ENCODE data around the gene TTC7B.

The TTC7B gene

GRCh38 chr14:90675399-90675798 lies 140.8 kb downstream of the TTC7B start:
- no peak for DNase-seq (ENCODE audit: low read depth, low spot score)

- no peak for DNase-seq (ENCODE audit: low read depth, low spot score)
Measured at GRCh38 chr14:90674716-90675115, 141.5 kb downstream of the TTC7B start.

- DNase-seq (ENCODE audit: low read depth, low spot score) = no peak
Measured at GRCh38 chr14:90674043-90674670, 142.1 kb downstream of the TTC7B start.

GRCh38 chr14:90671382-90672234 lies 144.6 kb downstream of the TTC7B start:
- DNase-seq (ENCODE audit: low read depth, low spot score) = no peak

GRCh38 chr14:90669731-90670130 lies 146.5 kb downstream of the TTC7B start:
- DNase-seq (ENCODE audit: low read depth, low spot score) = no peak

- no peak for DNase-seq (ENCODE audit: low read depth, low spot score)
Measured at GRCh38 chr14:90666571-90666970, 149.7 kb downstream of the TTC7B start.

- no peak for DNase-seq (ENCODE audit: low read depth, low spot score)
Measured at GRCh38 chr14:90665321-90666000, 150.8 kb downstream of the TTC7B start.

- DNase-seq (ENCODE audit: low read depth, low spot score) = no peak
Measured at GRCh38 chr14:90664911-90665310, 151.3 kb downstream of the TTC7B start.

GRCh38 chr14:90663680-90664079 lies 152.6 kb downstream of the TTC7B start:
- no peak for DNase-seq (ENCODE audit: low read depth, low spot score)

- DNase-seq (ENCODE audit: low read depth, low spot score) = no peak
Measured at GRCh38 chr14:90663140-90663539, 153.1 kb downstream of the TTC7B start.

- DNase-seq (ENCODE audit: low read depth, low spot score) = no peak
Measured at GRCh38 chr14:90661866-90662265, 154.4 kb downstream of the TTC7B start.

- DNase-seq (ENCODE audit: low read depth, low spot score) = no peak
Measured at GRCh38 chr14:90660865-90661570, 155.2 kb downstream of the TTC7B start.

- DNase-seq (ENCODE audit: low read depth, low spot score) = no peak
Measured at GRCh38 chr14:90659156-90659555, 157.1 kb downstream of the TTC7B start.

GRCh38 chr14:90658541-90658967 lies 157.7 kb downstream of the TTC7B start:
- DNase-seq (ENCODE audit: low read depth, low spot score) = no peak

- DNase-seq (ENCODE audit: low read depth, low spot score) = no peak
Measured at GRCh38 chr14:90656973-90657372, 159.3 kb downstream of the TTC7B start.

- no peak for DNase-seq (ENCODE audit: low read depth, low spot score)
Measured at GRCh38 chr14:90655829-90656228, 160.4 kb downstream of the TTC7B start.

- no peak for DNase-seq (ENCODE audit: low read depth, low spot score)
Measured at GRCh38 chr14:90654831-90655276, 161.4 kb downstream of the TTC7B start.

- DNase-seq (ENCODE audit: low read depth, low spot score) = no peak
Measured at GRCh38 chr14:90652626-90653025, 163.6 kb downstream of the TTC7B start.

- DNase-seq (ENCODE audit: low read depth, low spot score) = no peak
Measured at GRCh38 chr14:90651976-90652560, 164.2 kb downstream of the TTC7B start.

- DNase-seq (ENCODE audit: low read depth, low spot score) = no peak
Measured at GRCh38 chr14:90651271-90651804, 164.9 kb downstream of the TTC7B start.

GRCh38 chr14:90649557-90650135 lies 166.6 kb downstream of the TTC7B start:
- DNase-seq (ENCODE audit: low read depth, low spot score) = no peak

All from brain pericyte (primary cell).